Measurements from ENCODE around the gene HAPSTR1. TPM values are rescaled to one million over a fixed set of nuclear protein-coding genes. Genes with fewer than 3 reads are reported as not detected.
"Not testable (repeated sequence)": the region's sequence is repeated elsewhere in the genome, so short reads cannot be mapped to it uniquely, and the experiment has no call there.

Gene HAPSTR1, protein sequence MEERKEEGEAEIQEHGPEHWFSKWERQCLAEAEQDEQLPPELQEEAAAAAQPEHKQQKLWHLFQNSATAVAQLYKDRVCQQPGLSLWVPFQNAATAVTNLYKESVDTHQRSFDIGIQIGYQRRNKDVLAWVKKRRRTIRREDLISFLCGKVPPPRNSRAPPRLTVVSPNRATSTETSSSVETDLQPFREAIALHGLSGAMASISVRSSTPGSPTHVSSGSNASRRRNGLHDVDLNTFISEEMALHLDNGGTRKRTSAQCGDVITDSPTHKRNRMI
- total RNA-seq, result 53.1 TPM
- long read RNA-seq, full-length matches to known transcripts, result 64 of 65 reads
- long read RNA-seq, partial matches to known transcripts, result 0 of 65 reads
- long read RNA-seq, other reads (novel, unspliced or antisense), result 1 of 65 reads

DNA sequence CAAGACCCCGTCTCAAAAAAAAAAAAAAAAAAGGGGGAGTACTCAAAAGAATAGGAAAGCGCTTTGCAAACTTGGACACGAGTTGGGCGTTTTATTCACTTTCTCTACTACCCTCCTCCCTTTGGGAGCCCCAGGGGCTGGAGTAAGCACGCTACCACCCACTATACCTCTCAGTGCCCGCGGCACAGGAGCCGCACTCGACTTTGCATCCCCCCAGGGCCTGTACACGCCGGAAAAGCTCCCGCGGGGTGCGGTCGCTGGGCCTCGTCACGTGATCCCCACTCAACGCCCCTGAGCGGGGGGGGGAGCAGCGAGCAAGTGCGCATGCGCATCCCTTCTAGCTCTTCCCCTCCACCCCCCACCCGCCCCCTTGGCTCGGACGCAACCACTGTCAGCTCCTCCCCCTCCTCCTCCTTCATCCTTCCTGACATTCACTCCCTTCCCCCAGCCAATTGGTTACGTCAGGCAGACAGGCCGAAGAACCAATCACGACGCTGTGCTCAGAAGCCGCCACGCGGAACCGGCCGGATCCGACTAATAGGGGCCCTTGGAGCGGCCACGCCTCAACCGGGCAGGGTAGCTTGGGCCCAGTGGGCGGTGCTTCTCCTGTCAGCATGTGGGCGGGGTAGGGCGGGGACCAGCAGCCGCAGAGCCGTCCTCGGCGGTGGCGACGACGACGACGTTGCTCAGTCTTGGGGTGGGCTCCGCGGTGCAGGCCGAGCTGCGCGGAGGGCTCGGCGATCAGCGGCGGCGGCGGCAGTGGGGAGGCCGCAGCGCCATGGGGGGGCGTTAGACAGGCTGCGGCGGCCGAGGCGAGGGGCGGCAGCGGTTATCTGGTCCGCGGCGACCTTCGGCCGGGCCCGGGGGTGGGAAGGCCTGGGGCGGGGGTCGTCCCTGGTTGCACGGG, at the start of gene HAPSTR1:
Gene HAPSTR1, plus strand, starts transcription at position 685 of the 907 bp plus-strand sequence. CDS start 401 bp downstream, outside the sequence.
- no peaks in the 10 kb centered on the region for H3K9me3 ChIP-seq
- H3K27ac ChIP-seq, result peak within 1 kb of the TSS; percentile 99
- peaks cover 38% of the 10 kb centered on the region for H3K4me1 ChIP-seq
- DNase-seq (peak; percentile 100), ATAC-seq (peak; percentile 95 to 97)
- TF ChIP-seq, protein P1, sequence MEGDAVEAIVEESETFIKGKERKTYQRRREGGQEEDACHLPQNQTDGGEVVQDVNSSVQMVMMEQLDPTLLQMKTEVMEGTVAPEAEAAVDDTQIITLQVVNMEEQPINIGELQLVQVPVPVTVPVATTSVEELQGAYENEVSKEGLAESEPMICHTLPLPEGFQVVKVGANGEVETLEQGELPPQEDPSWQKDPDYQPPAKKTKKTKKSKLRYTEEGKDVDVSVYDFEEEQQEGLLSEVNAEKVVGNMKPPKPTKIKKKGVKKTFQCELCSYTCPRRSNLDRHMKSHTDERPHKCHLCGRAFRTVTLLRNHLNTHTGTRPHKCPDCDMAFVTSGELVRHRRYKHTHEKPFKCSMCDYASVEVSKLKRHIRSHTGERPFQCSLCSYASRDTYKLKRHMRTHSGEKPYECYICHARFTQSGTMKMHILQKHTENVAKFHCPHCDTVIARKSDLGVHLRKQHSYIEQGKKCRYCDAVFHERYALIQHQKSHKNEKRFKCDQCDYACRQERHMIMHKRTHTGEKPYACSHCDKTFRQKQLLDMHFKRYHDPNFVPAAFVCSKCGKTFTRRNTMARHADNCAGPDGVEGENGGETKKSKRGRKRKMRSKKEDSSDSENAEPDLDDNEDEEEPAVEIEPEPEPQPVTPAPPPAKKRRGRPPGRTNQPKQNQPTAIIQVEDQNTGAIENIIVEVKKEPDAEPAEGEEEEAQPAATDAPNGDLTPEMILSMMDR (IDR thresholded peaks at IDR 0.05), result no peak
- peaks cover 18% of the 10 kb centered on the region for H3K36me3 ChIP-seq
- peak within 1 kb of the TSS; percentile 93 for H3K4me3 ChIP-seq
- no peaks in the 10 kb centered on the region for H3K27me3 ChIP-seq (ENCODE audit: low read depth)
- intact Hi-C loops (cut with DNase I), result no loop called here

DNA sequence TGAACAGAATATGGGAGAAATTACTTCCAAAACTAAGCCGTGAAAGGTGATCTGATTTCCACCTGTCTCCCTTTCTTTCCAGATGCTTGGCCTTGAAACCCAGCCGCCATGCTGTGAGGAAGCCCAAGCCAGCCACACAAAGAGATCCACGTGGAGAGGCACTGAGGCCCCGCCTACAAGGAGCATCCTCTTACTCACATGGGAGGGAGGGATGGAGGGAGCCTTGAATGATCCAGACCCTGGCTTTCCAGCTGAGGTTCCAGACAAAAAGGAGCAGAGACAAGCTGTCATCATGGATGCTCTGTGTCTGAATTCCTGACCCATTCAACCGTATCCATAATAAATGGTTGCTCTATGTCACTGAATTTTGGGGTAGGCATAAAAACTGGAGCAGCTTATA, 48.9 kb upstream of the HAPSTR1 start:
- no peak for ATAC-seq
- H3K27me3 ChIP-seq (ENCODE audit: low read depth), result no peaks in the 10 kb centered on the region
- H3K4me3 ChIP-seq, result no peak overlapping the region
- H3K9me3 ChIP-seq, result no peaks in the 10 kb centered on the region
- H3K4me1 ChIP-seq, result peaks cover 6% of the 10 kb centered on the region
- H3K36me3 ChIP-seq, result no peaks in the 10 kb centered on the region
- intact Hi-C loops (cut with DNase I), result no loop called here
- DNase-seq, result no peak
- H3K27ac ChIP-seq, result no peak overlapping the region
- TF ChIP-seq, protein P1 (IDR thresholded peaks at IDR 0.05), result no peak

DNA sequence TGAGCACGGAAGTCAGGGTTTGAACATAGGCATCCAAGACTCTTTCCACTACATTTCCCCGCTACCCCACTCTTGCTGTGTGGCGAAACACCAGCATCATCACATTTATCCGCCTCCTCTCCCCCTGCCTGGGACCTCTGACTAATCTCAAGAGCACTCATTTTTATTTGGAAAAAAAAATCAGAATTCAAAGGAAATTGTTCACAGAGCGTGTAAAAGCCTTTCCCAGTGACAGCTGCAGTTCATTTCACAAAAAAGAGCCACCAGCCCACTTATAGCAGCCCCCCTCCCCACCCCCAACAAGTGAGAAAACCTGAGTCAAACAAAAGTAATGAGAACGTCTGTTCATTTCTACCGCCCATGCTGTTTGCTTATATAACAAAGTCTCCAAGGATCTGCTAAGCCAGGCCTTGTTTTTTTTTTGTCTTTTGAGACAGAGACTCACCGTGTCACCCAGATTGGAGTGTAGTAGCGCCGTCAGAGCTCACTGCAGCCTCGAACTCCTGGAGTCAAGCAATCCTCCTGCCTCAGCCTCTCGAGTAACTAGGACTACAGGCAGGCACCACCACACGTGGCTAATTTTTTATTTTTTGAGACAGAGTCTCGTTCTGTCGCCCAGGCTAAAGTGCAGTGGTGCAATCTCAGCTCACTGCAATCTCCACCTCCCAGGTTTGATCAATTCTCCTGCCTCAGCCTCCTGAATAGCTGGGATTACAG, 48.3 kb upstream of the HAPSTR1 start:
- peaks cover 12% of the 10 kb centered on the region for H3K4me1 ChIP-seq
- no peak overlapping the region for H3K4me3 ChIP-seq
- TF ChIP-seq, protein P1 (IDR thresholded peaks at IDR 0.05), result no peak
- intact Hi-C loops (cut with DNase I), result no loop called here
- H3K36me3 ChIP-seq, result no peaks in the 10 kb centered on the region
- H3K27me3 ChIP-seq (ENCODE audit: low read depth), result no peaks in the 10 kb centered on the region
- no peaks in the 10 kb centered on the region for H3K9me3 ChIP-seq
- ATAC-seq, result no peak
- H3K27ac ChIP-seq, result no peak overlapping the region
- DNase-seq, result no peak

DNA sequence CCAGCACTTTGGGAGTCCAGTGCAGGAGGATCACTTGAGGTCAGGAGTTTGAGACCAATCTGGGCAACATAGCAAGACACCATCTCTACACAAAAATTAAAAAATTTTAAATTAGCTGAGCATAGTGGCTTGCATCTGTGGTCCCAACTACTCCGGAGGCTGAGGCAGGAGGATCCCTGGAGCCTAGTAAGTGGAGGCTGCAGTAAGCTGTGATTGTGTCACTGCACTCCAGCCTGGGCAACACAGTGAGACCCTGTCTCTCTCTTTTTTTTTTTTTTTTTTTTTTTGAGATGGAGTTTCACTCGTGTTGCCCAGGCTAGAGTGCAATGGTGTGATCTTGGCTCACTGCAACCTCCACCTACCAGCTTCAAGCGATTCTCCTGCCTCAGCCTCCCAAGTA, 45.9 kb upstream of the HAPSTR1 start:
- intact Hi-C loops (cut with DNase I); H3K27me3 ChIP-seq (ENCODE audit: low read depth); ATAC-seq: not testable (repeated sequence)

DNA sequence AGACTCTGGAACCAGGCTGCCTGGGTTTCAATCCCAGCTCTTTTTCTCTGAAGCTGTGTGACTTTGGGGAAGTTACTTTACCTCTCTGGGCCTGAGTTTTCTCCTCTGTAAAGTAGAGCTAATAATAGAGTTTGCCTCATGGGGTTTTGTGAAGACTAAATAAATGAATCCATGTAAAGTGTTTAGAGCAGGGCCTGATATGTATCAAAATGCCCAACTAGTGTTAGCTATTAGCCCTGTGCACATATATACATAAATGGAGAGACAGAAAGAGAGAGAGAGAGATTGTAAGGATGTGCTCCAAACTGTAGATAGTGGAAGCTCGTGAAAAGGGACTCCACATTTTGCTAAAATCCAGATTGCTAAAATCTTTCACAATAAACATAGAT, 44.8 kb upstream of the HAPSTR1 start:
- Histone ChIP-seq H3K4me1 (peaks cover 13% of the 10 kb centered on the region), H3K4me3 (no peak overlapping the region), H3K9me3 (no peaks in the 10 kb centered on the region), H3K27me3 (ENCODE audit: low read depth) (no peaks in the 10 kb centered on the region), H3K36me3 (no peaks in the 10 kb centered on the region), H3K27ac (no peak overlapping the region)
- TF ChIP-seq, protein P1 (IDR thresholded peaks at IDR 0.05), result no peak
- ATAC-seq, result no peak
- intact Hi-C loops (cut with DNase I), result no loop called here
- DNase-seq, result no peak

More for the DNA sequence above, 45.9 kb upstream of the HAPSTR1 start:
- not testable (repeated sequence) for DNase-seq, H3K4me3 ChIP-seq, H3K27ac ChIP-seq, H3K9me3 ChIP-seq, H3K36me3 ChIP-seq
- H3K4me1 ChIP-seq, result peaks cover 13% of the 10 kb centered on the region

All from lower lobe of right lung (tissue), 2 donors.